ENCODE data around the gene TRIM24. TPM values are rescaled to one million over a fixed set of nuclear protein-coding genes. Genes with fewer than 3 reads are reported as not detected.

The TRIM24 gene
- total and polyA plus RNA-seq, 4 donors: 7.5 to 19.7 (median 11.2) TPM

DNA sequence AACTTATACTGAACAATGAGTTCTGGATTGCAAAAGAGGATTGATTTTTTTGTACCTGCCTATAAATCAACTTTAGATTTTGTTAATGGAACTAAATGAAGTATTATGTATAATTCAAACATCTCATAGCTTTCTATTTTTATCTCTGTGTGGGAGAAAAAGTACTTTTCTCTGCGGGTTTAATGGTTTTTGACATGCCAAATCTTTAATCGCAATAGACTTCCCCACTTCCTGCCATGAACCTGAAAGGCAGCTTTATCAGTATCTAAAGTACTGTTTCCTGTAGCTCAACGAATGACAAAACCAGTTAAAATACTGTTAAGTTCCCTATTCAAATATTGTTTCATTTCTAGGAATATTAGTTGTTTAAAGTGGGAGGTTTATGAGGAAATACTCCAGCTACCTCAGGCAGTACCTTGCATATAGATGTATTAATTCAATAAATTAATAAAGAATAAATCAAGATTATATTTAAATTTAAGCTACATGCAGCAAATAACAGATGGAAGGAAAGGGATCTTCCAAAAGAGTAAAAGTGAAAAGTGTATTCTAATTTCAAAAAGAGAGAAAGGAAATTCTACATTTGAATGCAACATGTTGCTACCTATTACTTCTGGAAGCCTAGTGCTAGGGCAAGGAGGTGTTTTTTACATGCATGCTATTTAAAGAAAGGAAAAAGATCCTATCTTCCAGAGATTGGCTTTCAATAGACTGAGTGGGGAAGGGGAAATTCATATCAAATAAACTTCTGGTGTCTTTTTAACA is 165.2 kb downstream of the TRIM24 start:
- TF ChIP-seq FOXA1 (IDR thresholded peaks at IDR 0.05): no peak
- no peak for TF ChIP-seq FOXA2 (IDR thresholded peaks at IDR 0.05)
- TF ChIP-seq JUND (IDR thresholded peaks at IDR 0.05): no peak
- no peak for TF ChIP-seq SP1 (IDR thresholded peaks at IDR 0.05)
- TF ChIP-seq, protein P1, sequence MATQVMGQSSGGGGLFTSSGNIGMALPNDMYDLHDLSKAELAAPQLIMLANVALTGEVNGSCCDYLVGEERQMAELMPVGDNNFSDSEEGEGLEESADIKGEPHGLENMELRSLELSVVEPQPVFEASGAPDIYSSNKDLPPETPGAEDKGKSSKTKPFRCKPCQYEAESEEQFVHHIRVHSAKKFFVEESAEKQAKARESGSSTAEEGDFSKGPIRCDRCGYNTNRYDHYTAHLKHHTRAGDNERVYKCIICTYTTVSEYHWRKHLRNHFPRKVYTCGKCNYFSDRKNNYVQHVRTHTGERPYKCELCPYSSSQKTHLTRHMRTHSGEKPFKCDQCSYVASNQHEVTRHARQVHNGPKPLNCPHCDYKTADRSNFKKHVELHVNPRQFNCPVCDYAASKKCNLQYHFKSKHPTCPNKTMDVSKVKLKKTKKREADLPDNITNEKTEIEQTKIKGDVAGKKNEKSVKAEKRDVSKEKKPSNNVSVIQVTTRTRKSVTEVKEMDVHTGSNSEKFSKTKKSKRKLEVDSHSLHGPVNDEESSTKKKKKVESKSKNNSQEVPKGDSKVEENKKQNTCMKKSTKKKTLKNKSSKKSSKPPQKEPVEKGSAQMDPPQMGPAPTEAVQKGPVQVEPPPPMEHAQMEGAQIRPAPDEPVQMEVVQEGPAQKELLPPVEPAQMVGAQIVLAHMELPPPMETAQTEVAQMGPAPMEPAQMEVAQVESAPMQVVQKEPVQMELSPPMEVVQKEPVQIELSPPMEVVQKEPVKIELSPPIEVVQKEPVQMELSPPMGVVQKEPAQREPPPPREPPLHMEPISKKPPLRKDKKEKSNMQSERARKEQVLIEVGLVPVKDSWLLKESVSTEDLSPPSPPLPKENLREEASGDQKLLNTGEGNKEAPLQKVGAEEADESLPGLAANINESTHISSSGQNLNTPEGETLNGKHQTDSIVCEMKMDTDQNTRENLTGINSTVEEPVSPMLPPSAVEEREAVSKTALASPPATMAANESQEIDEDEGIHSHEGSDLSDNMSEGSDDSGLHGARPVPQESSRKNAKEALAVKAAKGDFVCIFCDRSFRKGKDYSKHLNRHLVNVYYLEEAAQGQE (IDR thresholded peaks at IDR 0.05): no peak
- TF ChIP-seq, protein P2, sequence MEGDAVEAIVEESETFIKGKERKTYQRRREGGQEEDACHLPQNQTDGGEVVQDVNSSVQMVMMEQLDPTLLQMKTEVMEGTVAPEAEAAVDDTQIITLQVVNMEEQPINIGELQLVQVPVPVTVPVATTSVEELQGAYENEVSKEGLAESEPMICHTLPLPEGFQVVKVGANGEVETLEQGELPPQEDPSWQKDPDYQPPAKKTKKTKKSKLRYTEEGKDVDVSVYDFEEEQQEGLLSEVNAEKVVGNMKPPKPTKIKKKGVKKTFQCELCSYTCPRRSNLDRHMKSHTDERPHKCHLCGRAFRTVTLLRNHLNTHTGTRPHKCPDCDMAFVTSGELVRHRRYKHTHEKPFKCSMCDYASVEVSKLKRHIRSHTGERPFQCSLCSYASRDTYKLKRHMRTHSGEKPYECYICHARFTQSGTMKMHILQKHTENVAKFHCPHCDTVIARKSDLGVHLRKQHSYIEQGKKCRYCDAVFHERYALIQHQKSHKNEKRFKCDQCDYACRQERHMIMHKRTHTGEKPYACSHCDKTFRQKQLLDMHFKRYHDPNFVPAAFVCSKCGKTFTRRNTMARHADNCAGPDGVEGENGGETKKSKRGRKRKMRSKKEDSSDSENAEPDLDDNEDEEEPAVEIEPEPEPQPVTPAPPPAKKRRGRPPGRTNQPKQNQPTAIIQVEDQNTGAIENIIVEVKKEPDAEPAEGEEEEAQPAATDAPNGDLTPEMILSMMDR (IDR thresholded peaks at IDR 0.05; ENCODE audit: low read depth, low read length, missing input control): no peak
- TF ChIP-seq, protein P3, sequence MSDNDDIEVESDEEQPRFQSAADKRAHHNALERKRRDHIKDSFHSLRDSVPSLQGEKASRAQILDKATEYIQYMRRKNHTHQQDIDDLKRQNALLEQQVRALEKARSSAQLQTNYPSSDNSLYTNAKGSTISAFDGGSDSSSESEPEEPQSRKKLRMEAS (IDR thresholded peaks at IDR 0.05): no peak
- no peak overlapping the region for H3K9ac ChIP-seq (ENCODE audit: low read depth in 1 of 2, low read length in 2 of 2)
- no peaks in the 10 kb centered on the region for H3K4me1 ChIP-seq (ENCODE audit: control insufficient read depth in 4 of 4, insufficient read depth in 4 of 4, low read length in 3 of 4)
- H3K27ac ChIP-seq (ENCODE audit: low read depth in 1 of 2, low read length in 2 of 2): no peak overlapping the region
- WGBS: 47% methylated on average over 3 of the region's 3 CpGs
- H3K27me3 ChIP-seq (ENCODE audit: control insufficient read depth in 4 of 4, insufficient read depth in 4 of 4, low read length in 3 of 4): no peaks in the 10 kb centered on the region
- no peak for DNase-seq (ENCODE audit: low spot score)
- no peaks in the 10 kb centered on the region for H3K36me3 ChIP-seq (ENCODE audit: control insufficient read depth in 4 of 4, insufficient read depth in 3 of 4, low read depth in 1 of 4, low read length in 3 of 4)
- no peaks in the 10 kb centered on the region for H3K9me3 ChIP-seq (ENCODE audit: control insufficient read depth in 4 of 4, low read length in 3 of 4)
- H3K4me3 ChIP-seq (ENCODE audit: low read depth in 1 of 3, low read length in 3 of 3): no peak overlapping the region

DNA sequence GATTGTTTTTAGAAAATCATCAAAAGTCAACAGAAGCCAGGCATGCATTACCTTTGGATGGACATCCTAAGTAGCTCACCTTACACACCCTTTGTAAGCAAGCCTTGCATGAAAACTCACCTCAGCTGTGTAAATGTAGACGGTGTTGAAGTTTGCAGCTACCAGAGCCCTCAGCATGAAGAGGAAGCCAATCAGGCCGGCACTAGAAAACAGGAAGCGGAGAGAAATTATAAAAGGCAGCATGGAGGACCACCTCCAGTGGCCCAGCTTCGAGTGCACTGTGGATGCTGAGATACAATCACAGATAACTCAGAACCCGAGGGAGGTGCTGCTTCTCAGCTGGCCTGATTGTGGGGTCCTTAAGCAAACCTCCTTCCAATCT is 165.8 kb downstream of the TRIM24 start:
- Histone ChIP-seq H3K4me3 (ENCODE audit: low read depth in 1 of 3, low read length in 3 of 3) (no peak overlapping the region), H3K27me3 (ENCODE audit: control insufficient read depth in 4 of 4, insufficient read depth in 4 of 4, low read length in 3 of 4) (no peaks in the 10 kb centered on the region), H3K36me3 (ENCODE audit: control insufficient read depth in 4 of 4, insufficient read depth in 3 of 4, low read depth in 1 of 4, low read length in 3 of 4) (no peaks in the 10 kb centered on the region), H3K4me1 (ENCODE audit: control insufficient read depth in 4 of 4, insufficient read depth in 4 of 4, low read length in 3 of 4) (no peaks in the 10 kb centered on the region), H3K9ac (ENCODE audit: low read depth in 1 of 2, low read length in 2 of 2) (no peak overlapping the region), H3K27ac (ENCODE audit: low read depth in 1 of 2, low read length in 2 of 2) (no peak overlapping the region), H3K9me3 (ENCODE audit: control insufficient read depth in 4 of 4, low read length in 3 of 4) (no peaks in the 10 kb centered on the region)
- TF ChIP-seq, protein P4, sequence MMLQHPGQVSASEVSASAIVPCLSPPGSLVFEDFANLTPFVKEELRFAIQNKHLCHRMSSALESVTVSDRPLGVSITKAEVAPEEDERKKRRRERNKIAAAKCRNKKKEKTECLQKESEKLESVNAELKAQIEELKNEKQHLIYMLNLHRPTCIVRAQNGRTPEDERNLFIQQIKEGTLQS (IDR thresholded peaks at IDR 0.05): no peak
- TF ChIP-seq JUND (IDR thresholded peaks at IDR 0.05): no peak
- TF ChIP-seq FOXA1 (IDR thresholded peaks at IDR 0.05): no peak
- no peak for TF ChIP-seq RAD21 (IDR thresholded peaks at IDR 0.05)
- no peak for DNase-seq (ENCODE audit: low spot score)
- 65% methylated on average over 5 of the region's 5 CpGs for WGBS

DNA sequence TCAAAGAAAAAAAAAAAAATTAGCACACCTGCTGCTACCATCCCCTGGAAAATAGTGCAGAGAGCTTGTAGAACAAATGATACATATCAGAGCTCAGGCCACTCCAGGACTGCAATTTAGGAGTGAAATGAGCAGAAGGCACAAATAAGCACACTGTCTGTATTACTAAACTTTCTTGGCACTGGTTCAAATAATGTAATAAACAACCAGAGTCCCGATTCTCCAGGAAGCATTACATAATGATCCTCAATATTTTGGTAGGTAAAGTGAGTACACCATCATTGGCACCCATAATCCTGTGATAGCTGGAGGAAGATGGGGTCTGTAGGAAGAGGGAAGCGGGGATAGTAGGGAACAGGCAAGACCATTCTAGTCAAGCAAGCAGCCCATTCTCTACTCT is 166.8 kb downstream of the TRIM24 start:
- Histone ChIP-seq H3K4me3 (ENCODE audit: low read depth in 1 of 3, low read length in 3 of 3) (no peak overlapping the region), H3K4me1 (ENCODE audit: control insufficient read depth in 4 of 4, insufficient read depth in 4 of 4, low read length in 3 of 4) (no peaks in the 10 kb centered on the region), H3K9me3 (ENCODE audit: control insufficient read depth in 4 of 4, low read length in 3 of 4) (no peaks in the 10 kb centered on the region), H3K9ac (ENCODE audit: low read depth in 1 of 2, low read length in 2 of 2) (no peak overlapping the region), H3K36me3 (ENCODE audit: control insufficient read depth in 4 of 4, insufficient read depth in 3 of 4, low read depth in 1 of 4, low read length in 3 of 4) (no peaks in the 10 kb centered on the region), H3K27me3 (ENCODE audit: control insufficient read depth in 4 of 4, insufficient read depth in 4 of 4, low read length in 3 of 4) (no peaks in the 10 kb centered on the region), H3K27ac (ENCODE audit: low read depth in 1 of 2, low read length in 2 of 2) (no peak overlapping the region)
- DNase-seq (ENCODE audit: low spot score): no peak
- 52% methylated on average over 2 of the region's 2 CpGs for WGBS
- TF ChIP-seq EGR1 (IDR thresholded peaks at IDR 0.05; ENCODE audit: low read depth in 2 of 2) (no peak), FOXA2 (IDR thresholded peaks at IDR 0.05) (no peak), JUND (IDR thresholded peaks at IDR 0.05) (no peak), SP1 (IDR thresholded peaks at IDR 0.05) (no peak), TAF1 (conservative IDR thresholded peaks at IDR 0.05) (no peak), YY1 (IDR thresholded peaks at IDR 0.05) (no peak), RXRA (IDR thresholded peaks at IDR 0.05) (no peak)
- TF ChIP-seq, protein P3 (IDR thresholded peaks at IDR 0.05): no peak
- TF ChIP-seq, protein P2 (IDR thresholded peaks at IDR 0.05; ENCODE audit: low read depth, low read length, missing input control): no peak
- TF ChIP-seq, protein P1 (IDR thresholded peaks at IDR 0.05): no peak

All from liver (tissue), 9 donors.